H1 (cell line): ENCODE measurements around the gene ASB7. TPM values are rescaled to one million over a fixed set of nuclear protein-coding genes. Genes with fewer than 3 reads are reported as not detected.

ENCODE experiments used
- CTCF ChIA-PET: fragments of 300-600 bp; sonication (Branson Sonifier 250); formaldehyde crosslinking; loops from one replicate; lab custom pipeline; 2021; ENCODE audit not compliant: partially characterized antibody; lab: Charles Lee
- POLR2A ChIA-PET: fragments of 300-600 bp; sonication (Branson Sonifier 250); formaldehyde crosslinking; loops from one replicate; lab custom pipeline; 2021; ENCODE audit warnings: inconsistent platforms; ENCODE audit not compliant: partially characterized antibody; lab: Charles Lee
- DNase-seq, 2 experiments: peaks; one replicate each; pipeline versions ENCODE4 v3.0.0 to v3.0.0-alpha.2; 2010 to 2022; ENCODE audit warnings: low spot score in 2 of 2, low read depth in 1 of 2, mixed read lengths in 1 of 2
- FAIRE-seq: peaks from 2 replicates; lab custom pipeline; 2011; peaks lifted over from hg19 to GRCh38; lab: Jason Lieb, UNC
- H2AFZ ChIP-seq: 2 replicates; pipeline ENCODE4 v1.8.1; 2012; ENCODE audit warnings: low read length, inconsistent platforms
- H2AK5ac ChIP-seq: 2 replicates; pipeline ENCODE4 v1.6.1; 2013; ENCODE audit warnings: low read depth, low read length
- H2BK120ac ChIP-seq: replicated peaks from 2 replicates; pipeline ENCODE3; 2013; ENCODE audit warnings: low read depth, low read length, inconsistent platforms
- H2BK12ac ChIP-seq: 2 replicates; pipeline ENCODE4 v1.6.1; 2013; ENCODE audit warnings: low read depth, low read length
- H2BK15ac ChIP-seq: 2 replicates; pipeline ENCODE4 v1.6.1; 2013; ENCODE audit warnings: low read length
- H2BK20ac ChIP-seq: 2 replicates; pipeline ENCODE4 v1.6.1; 2013; ENCODE audit warnings: low read length
- H2BK5ac ChIP-seq: 2 replicates; pipeline ENCODE4 v1.6.1; 2013; ENCODE audit warnings: low read depth, low read length
- H3K14ac ChIP-seq: 2 replicates; pipeline ENCODE4 v1.6.1; 2013; ENCODE audit warnings: inconsistent platforms; ENCODE audit not compliant: insufficient read length
- H3K18ac ChIP-seq: 2 replicates; pipeline ENCODE4 v1.6.1; 2013; ENCODE audit warnings: low read length; ENCODE audit errors: extremely low read depth
- H3K23ac ChIP-seq: 2 replicates; pipeline ENCODE4 v1.6.1; 2013; ENCODE audit warnings: inconsistent platforms; ENCODE audit not compliant: insufficient read length
- H3K23me2 ChIP-seq: 2 replicates; pipeline ENCODE4 v1.6.1; 2013; ENCODE audit warnings: low read depth, low read length
- H3K27ac ChIP-seq: 2 replicates; pipeline ENCODE4 v1.6.1; 2011; ENCODE audit warnings: low read depth, low read length, inconsistent platforms
- H3K27me3 ChIP-seq, 4 experiments: replicated peaks in 1 of 4; 1 replicate in 1 of 4; 2 replicates in 3 of 4; pipeline versions ENCODE4 v1.6.1 to v1.8.1; 2011 to 2013; ENCODE audit warnings: low read length in 3 of 4, mild to moderate bottlenecking in 3 of 4, inconsistent platforms in 2 of 4, mixed read lengths in 2 of 4, moderate library complexity in 1 of 4; ENCODE audit not compliant: control insufficient read depth in 3 of 4, insufficient read depth in 3 of 4; ENCODE audit errors: extremely low read depth in 1 of 4
- H3K36me3 ChIP-seq, 4 experiments: 2 replicates each; pipeline versions ENCODE4 v1.6.1 to v1.8.1; 2011 to 2013; ENCODE audit warnings: mild to moderate bottlenecking in 4 of 4, low read length in 3 of 4, moderate library complexity in 2 of 4, control low read depth in 1 of 4, inconsistent platforms in 1 of 4; ENCODE audit not compliant: insufficient read depth in 4 of 4, control insufficient read depth in 2 of 4
- H3K4ac ChIP-seq: replicated peaks from 2 replicates; pipeline ENCODE3; 2013; ENCODE audit warnings: low read length, low read depth, mixed read lengths, inconsistent platforms; ENCODE audit not compliant: insufficient read length
- H3K4me1 ChIP-seq, 4 experiments: replicated peaks in 1 of 4; 1 replicate in 1 of 4; 2 replicates in 3 of 4; pipeline versions ENCODE4 v1.6.1 to v1.8.1; 2011 to 2013; ENCODE audit warnings: low read length in 3 of 4, inconsistent platforms in 2 of 4, mixed read lengths in 1 of 4; ENCODE audit not compliant: insufficient read depth in 4 of 4, control insufficient read depth in 3 of 4
- H3K4me2 ChIP-seq, 2 experiments: 2 replicates each; pipeline versions ENCODE4 v1.6.1 to v1.8.1; 2011 to 2013; ENCODE audit warnings: low read depth in 2 of 2, low read length in 2 of 2, control low read depth in 1 of 2, inconsistent platforms in 1 of 2, mild to moderate bottlenecking in 1 of 2; ENCODE audit not compliant: insufficient read depth in 1 of 2
- H3K4me3 ChIP-seq, 4 experiments: fragments of 200-600, 300-600 bp in 1 of 4; sonication (generic), shearing (Covaris generic), sonication (Bioruptor Twin) in 1 of 4; 2 replicates each; pipeline versions ENCODE4 v1.5.1 to v1.8.1; 2011 to 2016; ENCODE audit warnings: low read length in 4 of 4, low read depth in 3 of 4, control low read depth in 2 of 4, inconsistent platforms in 2 of 4, mild to moderate bottlenecking in 2 of 4, mixed read lengths in 1 of 4, moderate library complexity in 1 of 4; ENCODE audit not compliant: insufficient read depth in 2 of 4; ENCODE audit errors: extremely low read depth in 1 of 4
- H3K56ac ChIP-seq: replicated peaks from 2 replicates; pipeline ENCODE3; 2013; ENCODE audit warnings: low read depth, mild to moderate bottlenecking, mixed read lengths, low read length, inconsistent platforms; ENCODE audit not compliant: insufficient read length
- H3K79me1 ChIP-seq: 2 replicates; pipeline ENCODE4 v1.6.1; 2013; ENCODE audit warnings: low read depth, low read length, control low read depth
- H3K79me2 ChIP-seq, 2 experiments: 2 replicates each; pipeline versions ENCODE4 v1.6.1 to v1.8.1; 2012 to 2013; ENCODE audit warnings: low read length in 2 of 2, mild to moderate bottlenecking in 2 of 2, inconsistent platforms in 1 of 2; ENCODE audit not compliant: insufficient read depth in 2 of 2, control insufficient read depth in 1 of 2
- H3K9ac ChIP-seq, 4 experiments: replicated peaks in 1 of 4; 1 replicate in 1 of 4; 2 replicates in 3 of 4; pipeline versions ENCODE4 v1.6.1 to v1.8.1; 2011 to 2013; ENCODE audit warnings: low read depth in 3 of 4, low read length in 3 of 4, control low read depth in 2 of 4, mild to moderate bottlenecking in 2 of 4, moderate library complexity in 2 of 4, inconsistent platforms in 1 of 4; ENCODE audit errors: extremely low read depth in 1 of 4
- H3K9me3 ChIP-seq, 2 experiments: 2 replicates each; pipeline versions ENCODE4 v1.6.1 to v1.8.1; 2012 to 2013; ENCODE audit warnings: mild to moderate bottlenecking in 2 of 2, moderate library complexity in 2 of 2, control low read depth in 1 of 2, inconsistent platforms in 1 of 2, low read depth in 1 of 2, low read length in 1 of 2, mixed read lengths in 1 of 2; ENCODE audit not compliant: insufficient read depth in 2 of 2
- H4K20me1 ChIP-seq, 2 experiments: replicated peaks in 1 of 2; 2 replicates each; pipeline versions ENCODE3 to v1.8.1; 2011 to 2013; ENCODE audit warnings: inconsistent platforms in 2 of 2, low read length in 2 of 2, mild to moderate bottlenecking in 1 of 2; ENCODE audit not compliant: insufficient read depth in 2 of 2, control insufficient read depth in 1 of 2
- H4K5ac ChIP-seq: 2 replicates; pipeline ENCODE4 v1.6.1; 2013; ENCODE audit warnings: low read length, low read depth, mixed read lengths, inconsistent platforms; ENCODE audit not compliant: insufficient read length
- H4K8ac ChIP-seq: 2 replicates; pipeline ENCODE4 v1.8.0; 2013; ENCODE audit warnings: mild to moderate bottlenecking, moderate library complexity, low read length, inconsistent platforms; ENCODE audit not compliant: insufficient read depth; ENCODE audit errors: extremely low read depth
- H4K91ac ChIP-seq: replicated peaks from 2 replicates; pipeline ENCODE3; 2013; ENCODE audit warnings: low read length, mixed read lengths, inconsistent platforms; ENCODE audit not compliant: insufficient read length
- RFX5 ChIP-seq: IDR thresholded peaks from 2 replicates; pipeline ENCODE4 v1.6.1; 2011; ENCODE audit warnings: low read depth, low read length, improper control_type of control experiment, borderline replicate concordance
- SP2 ChIP-seq: IDR thresholded peaks from 2 replicates; pipeline ENCODE4 v1.6.1; 2012; ENCODE audit warnings: mild to moderate bottlenecking, low read length, inconsistent platforms
- WGBS, 2 experiments: shearing (Covaris generic) in 1 of 2; methylation state at CpG; one replicate each; pipeline versions ENCODE4 v1.1.6 to v1.1.7; 2013 to 2015; ENCODE audit warnings: low lambda C conversion rate in 2 of 2, mixed read lengths in 2 of 2, inconsistent platforms in 1 of 2, low coverage in 1 of 2, missing lambda C conversion rate in 1 of 2; ENCODE audit not compliant: insufficient replicate concordance in 2 of 2, insufficient coverage in 1 of 2, insufficient read length in 1 of 2; ENCODE audit errors: extremely low coverage in 1 of 2, missing lambda C conversion rate in 1 of 2; 5-methylcytosine and 5-hydroxymethylcytosine counted together
- polyA plus RNA-seq, 7 experiments: library from polyadenylated mRNA; depleted of rRNA in 3 of 7; stranded (reverse) in 5 of 7; unstranded in 2 of 7; fragments of >200 nt in 5 of 7; fragments of 200-250 nt in 2 of 7; gene quantifications; 1 replicate in 5 of 7; 2 replicates in 1 of 7; 4 replicates in 1 of 7; pipeline versions ENCODE4 v1.2.1 to v1.2.3, GENCODE V29; 2011 to 2013; ENCODE audit warnings: missing spikeins in 2 of 7, mixed read lengths in 2 of 7
- total RNA-seq: library from RNA; stranded (reverse); fragmentation: NEBNext Ultra II Directional; extraction: Animal tissue kit (Norgen Biotek cat#: 25700); gene quantifications from 2 replicates; pipeline ENCODE4 v1.2.1, GENCODE V29; 2021

ASB7 gene
- total and polyA plus RNA-seq, 2 of the 8 experiments (the other 6 are each of a cell fraction or from before 2014, with no cell fraction given) = 5.2 to 12.8 TPM

DNA sequence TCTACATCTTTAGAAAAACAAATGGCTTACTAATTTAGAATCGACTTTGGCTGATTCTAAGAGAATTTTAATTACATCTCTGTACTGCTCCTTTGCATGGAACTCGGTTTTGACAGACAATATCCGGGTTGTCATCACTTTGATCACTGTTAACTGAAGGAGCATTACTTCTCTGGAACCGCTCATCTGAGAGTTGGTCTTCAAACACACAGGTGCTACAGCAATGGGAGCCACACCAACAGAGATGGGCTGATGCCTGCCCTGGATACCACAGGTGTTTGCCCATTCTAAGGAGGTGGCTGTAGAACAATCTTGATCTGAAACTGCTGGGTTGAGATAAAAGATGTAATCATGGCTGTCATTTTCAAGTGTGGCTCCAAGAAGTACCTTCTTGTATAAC lies 22.0 kb upstream of the ASB7 start:
- Histone ChIP-seq H3K4me3 (no peak overlapping the region), H4K8ac (no peak overlapping the region), H4K91ac (no peak overlapping the region), H3K23me2 (no peaks in the 10 kb centered on the region), H4K5ac (no peak overlapping the region), H2BK15ac (no peak overlapping the region), H3K4me1 (no peaks in the 10 kb centered on the region), H3K36me3 (peaks cover 0 to 4% (median 2%) of the 10 kb centered on the region in 4 experiments; a peak in 2 of 8 replicates), H3K79me2 (no peaks in the 10 kb centered on the region), H4K20me1 (no peaks in the 10 kb centered on the region), H3K79me1 (no peaks in the 10 kb centered on the region; the same call in 1 of the 2 replicates), H3K23ac (no peak overlapping the region), H3K9ac (no peak overlapping the region), H3K27ac (no peak overlapping the region), H3K56ac (no peak overlapping the region), H3K14ac (no peak overlapping the region), H2BK120ac (no peak overlapping the region), H2AK5ac (no peak overlapping the region), H2BK20ac (no peak overlapping the region), H2AFZ (no peak overlapping the region), H3K4me2 (no peak overlapping the region), H3K18ac (no peak overlapping the region), H3K9me3 (peaks cover 16 to 20% of the 10 kb centered on the region in 2 experiments), H2BK12ac (no peak overlapping the region), H3K27me3 (no peaks in the 10 kb centered on the region), H2BK5ac (no peak overlapping the region), H3K4ac (no peak overlapping the region)
- WGBS, 2 experiments = 87% methylated on average over 4 of the region's 4 CpGs; no CpG with 5 or more reads in 1 of the 2 experiments
- POLR2A ChIA-PET = no interaction called here
- TF ChIP-seq SP2 = no peak
- TF ChIP-seq RFX5 = no peak
- FAIRE-seq = no peak
- no peak for DNase-seq
- CTCF ChIA-PET = no interaction called here
